Stimulated activated naive CD8-positive, alpha-beta T cell treated with anti-CD3 and anti-CD28 coated beads, Interleukin-15, amount 100 ng/mL, for 72 hours (primary cell): ENCODE data around the gene CORO7.

ENCODE experiments used
- ATAC-seq: fragments of 150-1000 bp; cut with Tn5 transposase; 2 replicates; pipeline ENCODE4 v1.10.0; 2021; ENCODE audit warnings: mild to moderate bottlenecking, moderate library complexity
- DNase-seq, 2 donors: peaks; one replicate each; pipeline ENCODE4 v3.0.0; 2021 to 2022
- H3K27ac Mint-ChIP-seq, 2 donors: one replicate each; pipeline ENCODE4 v1.8.0; 2022; ENCODE audit warnings: mild to moderate bottlenecking in 2 of 2, mixed read lengths in 2 of 2, moderate library complexity in 2 of 2
- H3K27me3 Mint-ChIP-seq: one replicate; pipeline ENCODE4 v1.8.0; 2022; ENCODE audit warnings: mixed read lengths
- H3K4me1 Mint-ChIP-seq: one replicate; pipeline ENCODE4 v1.8.0; 2022; ENCODE audit warnings: mild to moderate bottlenecking, mixed read lengths
- H3K4me3 Mint-ChIP-seq, 2 donors: one replicate each; pipeline ENCODE4 v1.8.0; 2022; ENCODE audit warnings: mild to moderate bottlenecking in 2 of 2, mixed read lengths in 2 of 2, moderate library complexity in 1 of 2
- H3K9me3 Mint-ChIP-seq, 2 donors: one replicate each; pipeline ENCODE4 v1.8.0; 2022; ENCODE audit warnings: mixed read lengths in 2 of 2

CORO7 gene

DNA sequence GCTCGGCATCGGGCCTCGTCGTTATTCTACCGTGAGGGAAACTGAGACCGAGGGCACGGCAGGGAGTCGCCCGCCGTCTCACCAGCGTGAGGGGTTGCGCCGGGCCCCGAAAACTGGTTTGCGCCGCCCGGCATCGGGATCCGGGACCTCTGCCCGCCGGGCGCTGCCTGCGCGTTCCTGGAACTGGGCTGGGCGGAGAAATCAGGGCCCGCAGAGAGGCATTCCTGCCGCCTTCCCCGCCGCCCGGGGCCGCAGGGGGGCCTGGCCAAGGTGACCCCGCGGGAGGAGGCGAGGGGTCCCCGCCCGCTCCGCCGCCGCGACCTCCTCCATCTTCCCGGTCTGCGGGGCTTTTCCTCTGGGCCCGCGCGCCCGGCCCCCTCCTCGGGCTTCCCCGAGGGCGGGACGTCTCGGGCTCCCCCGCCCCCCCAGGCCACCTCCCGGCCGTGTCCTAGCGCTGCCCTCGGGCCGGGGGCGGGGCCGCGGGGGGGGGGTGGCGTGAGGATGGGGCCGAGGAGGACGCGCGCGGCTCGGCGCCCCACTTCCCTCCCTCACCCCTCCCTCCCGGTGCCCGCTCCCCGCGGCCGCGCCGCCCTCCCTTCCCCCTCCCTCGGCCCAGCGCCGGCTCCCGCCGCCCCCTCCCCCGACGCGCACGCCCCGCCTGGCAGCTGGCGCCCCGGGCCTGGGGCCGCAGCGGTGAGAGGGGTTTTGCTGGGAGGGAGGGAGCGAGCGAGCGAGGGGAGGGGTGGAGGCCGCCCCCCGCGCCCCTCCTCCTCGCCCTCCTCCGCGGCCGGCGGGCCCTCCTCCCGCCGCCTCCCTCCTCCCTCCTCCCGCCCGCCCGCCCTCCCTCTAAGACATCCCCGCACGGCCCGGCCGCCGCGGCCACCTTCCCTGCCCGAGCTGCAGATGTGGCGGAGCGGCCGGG lies 100.9 kb downstream of the CORO7 start, which contains the start of gene GLIS2:
GLIS2 (plus strand) TSS at position 882 of the 922 bp plus-strand sequence. CDS start 16,214 bp downstream, outside the sequence.
- Mint-ChIP-seq H3K9me3 (no peaks in the 10 kb centered on the region), H3K4me3 (peak within 1 kb of the TSS; percentile 84 to 86), H3K4me1 (peaks cover 36% of the 10 kb centered on the region), H3K27me3 (peaks cover 56% of the 10 kb centered on the region), H3K27ac (peak within 1 kb of the TSS in 1 of 2 donors; percentile 26)
- DNase-seq (no peak), ATAC-seq (peak; percentile 17)

DNA sequence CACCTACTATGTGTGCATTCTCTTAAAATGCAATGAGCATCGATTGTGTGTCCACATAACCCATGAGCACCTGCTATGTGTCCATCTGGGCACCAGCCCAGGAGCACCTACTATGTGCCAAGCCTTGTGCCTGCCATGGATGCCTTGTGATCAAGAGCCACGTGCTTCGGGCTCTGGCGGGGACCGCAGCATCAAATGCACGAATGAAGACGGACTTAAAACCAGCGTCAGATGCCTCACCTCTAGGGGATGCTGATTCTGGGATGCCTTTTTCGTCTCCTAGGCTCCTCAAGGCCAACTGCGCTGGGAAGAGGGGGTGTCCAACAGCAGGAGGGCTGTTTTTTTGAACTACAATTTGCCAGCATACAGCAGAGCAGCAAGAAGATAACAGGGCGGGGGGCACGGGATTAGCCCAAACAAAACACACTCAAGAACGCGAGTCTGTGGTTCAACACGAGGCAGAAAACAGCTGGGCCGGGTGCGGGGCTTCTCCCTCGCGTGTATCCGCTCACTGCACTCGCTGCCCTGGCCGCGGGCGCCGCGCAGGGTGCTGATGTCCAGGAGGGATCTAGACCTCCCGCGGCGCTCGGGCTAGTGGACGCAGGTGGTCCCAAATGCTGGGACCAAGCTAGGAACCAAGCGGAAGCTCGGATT lies 101.7 kb downstream of the CORO7 start:
- Mint-ChIP-seq H3K4me1 (peaks cover 39% of the 10 kb centered on the region), H3K4me3 (peak overlapping the region; percentile 84 to 86), H3K27me3 (peaks cover 62% of the 10 kb centered on the region), H3K9me3 (no peaks in the 10 kb centered on the region), H3K27ac (peak overlapping the region in 1 of 2 donors; percentile 26)
- peak; percentile 19 for ATAC-seq
- no peak for DNase-seq

DNA sequence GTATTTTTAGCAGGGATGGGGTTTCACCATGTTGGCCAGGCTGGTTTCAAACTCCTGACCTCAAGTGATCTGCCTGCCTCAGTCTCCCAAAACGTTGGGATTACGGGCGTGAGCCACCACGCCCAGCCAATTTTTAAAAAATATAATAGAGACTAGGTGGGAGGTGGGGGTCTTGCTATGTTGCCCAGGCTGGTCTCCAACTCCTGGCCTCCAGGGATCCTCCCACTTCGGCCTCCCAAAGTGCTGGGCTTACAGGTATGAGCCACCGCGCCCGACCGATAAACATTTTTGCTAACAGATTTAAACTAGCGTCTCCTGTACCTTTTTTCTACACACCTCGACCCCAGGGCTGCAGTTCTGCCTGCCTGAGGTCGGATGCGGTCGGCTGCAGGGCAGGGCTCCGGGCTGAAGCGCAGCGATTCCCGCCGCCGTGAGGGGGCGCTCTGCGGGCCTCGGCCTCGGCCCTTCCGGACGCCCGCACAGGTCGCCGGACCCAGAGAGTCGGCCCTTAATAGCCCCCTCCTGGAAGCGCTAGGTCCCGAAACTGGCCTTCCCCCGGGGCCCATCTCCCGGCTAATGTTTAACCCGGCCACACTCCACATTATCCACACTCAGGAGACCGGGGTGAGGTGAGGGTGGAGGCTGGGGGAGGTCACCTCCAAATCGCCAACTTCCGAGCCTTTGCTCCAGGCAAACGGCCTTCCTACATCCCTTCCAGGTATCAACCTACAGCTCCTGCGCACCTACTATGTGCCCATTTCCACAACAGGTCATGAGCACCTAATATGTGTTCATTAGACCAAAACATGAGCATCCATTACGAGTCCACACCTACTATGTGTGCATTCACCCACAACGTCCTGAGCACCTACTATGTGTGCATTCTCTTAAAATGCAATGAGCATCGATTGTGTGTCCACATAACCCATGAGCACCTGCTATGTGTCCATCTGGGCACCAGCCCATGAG lies 102.5 kb downstream of the CORO7 start:
- peaks cover 39% of the 10 kb centered on the region for H3K4me1 Mint-ChIP-seq
- H3K9me3 Mint-ChIP-seq: no peaks in the 10 kb centered on the region
- DNase-seq (peak in 1 of 2 donors; percentile 37), ATAC-seq (peak; percentile 33)
- H3K27ac Mint-ChIP-seq: no peak overlapping the region
- peak overlapping the region in 1 of 2 donors; percentile 84 for H3K4me3 Mint-ChIP-seq
- peaks cover 60% of the 10 kb centered on the region for H3K27me3 Mint-ChIP-seq

DNA sequence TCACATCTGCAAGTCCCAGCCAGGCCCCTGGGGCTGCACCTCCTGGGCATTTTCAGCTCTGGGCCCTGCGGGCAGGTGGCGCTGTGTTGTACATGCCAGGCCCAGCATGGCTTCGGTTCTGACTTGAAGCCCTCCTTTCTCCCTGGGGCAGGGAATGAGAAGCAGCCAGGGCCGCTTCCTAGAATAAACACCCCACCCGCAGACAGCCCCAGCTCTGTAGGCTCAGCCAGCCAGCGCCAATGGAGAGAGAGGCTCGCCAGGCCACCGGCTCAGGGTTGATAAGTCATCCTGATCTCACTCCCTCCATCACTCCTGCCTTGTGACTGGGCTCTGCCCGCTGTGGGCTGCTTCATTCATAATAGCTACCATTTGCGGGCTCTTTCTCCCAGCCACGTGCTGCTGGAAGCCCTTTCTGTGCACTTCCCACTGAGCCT lies 106.5 kb downstream of the CORO7 start:
- peak; percentile 16 for ATAC-seq
- DNase-seq: peak in 1 of 2 donors; percentile 58
- H3K27me3 Mint-ChIP-seq: peaks cover 30% of the 10 kb centered on the region
- no peak overlapping the region for H3K27ac Mint-ChIP-seq
- peaks cover 6 to 9% of the 10 kb centered on the region in 2 donors for H3K9me3 Mint-ChIP-seq
- H3K4me3 Mint-ChIP-seq: no peak overlapping the region
- peaks cover 48% of the 10 kb centered on the region for H3K4me1 Mint-ChIP-seq

DNA sequence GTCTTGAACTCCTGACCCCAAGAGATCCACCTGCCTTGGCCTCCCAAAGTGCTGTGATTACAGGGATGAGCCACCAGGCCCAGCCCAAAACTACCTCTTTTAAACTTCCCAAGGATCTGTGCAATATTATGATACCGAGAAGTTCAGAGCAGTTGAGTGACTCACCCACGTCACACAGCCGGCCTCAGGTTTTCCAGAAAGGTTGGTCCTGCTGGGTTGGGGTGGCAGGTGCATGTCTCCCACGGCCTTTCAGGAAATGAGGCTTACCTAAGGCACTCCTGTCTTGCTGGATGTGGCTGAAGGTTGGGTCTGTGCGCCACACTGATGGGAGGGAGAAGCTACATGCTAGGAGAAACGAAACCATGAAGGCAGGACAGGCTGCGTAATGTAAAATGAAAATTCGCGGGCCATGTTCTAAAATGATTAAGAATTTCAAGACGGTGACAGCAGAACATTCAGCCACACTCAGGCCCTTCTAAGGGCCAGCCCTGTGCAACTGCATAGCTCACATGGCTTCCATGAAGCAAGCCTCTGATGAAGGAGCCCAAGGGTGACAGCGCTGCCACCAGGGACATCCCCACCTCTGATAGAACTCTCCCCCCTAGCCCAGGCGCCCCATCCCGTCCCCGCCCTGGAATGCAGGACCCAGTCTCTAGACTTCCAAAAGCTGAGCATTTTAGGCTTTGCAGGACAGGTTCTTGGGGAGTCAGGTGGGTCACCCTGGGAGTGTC lies 107.1 kb downstream of the CORO7 start:
- Mint-ChIP-seq H3K4me1 (peaks cover 45% of the 10 kb centered on the region), H3K4me3 (peak overlapping the region; percentile 12 to 26), H3K27me3 (peaks cover 24% of the 10 kb centered on the region), H3K9me3 (peaks cover 6 to 9% of the 10 kb centered on the region in 2 donors), H3K27ac (no peak overlapping the region)
- no peak for ATAC-seq
- DNase-seq: no peak

DNA sequence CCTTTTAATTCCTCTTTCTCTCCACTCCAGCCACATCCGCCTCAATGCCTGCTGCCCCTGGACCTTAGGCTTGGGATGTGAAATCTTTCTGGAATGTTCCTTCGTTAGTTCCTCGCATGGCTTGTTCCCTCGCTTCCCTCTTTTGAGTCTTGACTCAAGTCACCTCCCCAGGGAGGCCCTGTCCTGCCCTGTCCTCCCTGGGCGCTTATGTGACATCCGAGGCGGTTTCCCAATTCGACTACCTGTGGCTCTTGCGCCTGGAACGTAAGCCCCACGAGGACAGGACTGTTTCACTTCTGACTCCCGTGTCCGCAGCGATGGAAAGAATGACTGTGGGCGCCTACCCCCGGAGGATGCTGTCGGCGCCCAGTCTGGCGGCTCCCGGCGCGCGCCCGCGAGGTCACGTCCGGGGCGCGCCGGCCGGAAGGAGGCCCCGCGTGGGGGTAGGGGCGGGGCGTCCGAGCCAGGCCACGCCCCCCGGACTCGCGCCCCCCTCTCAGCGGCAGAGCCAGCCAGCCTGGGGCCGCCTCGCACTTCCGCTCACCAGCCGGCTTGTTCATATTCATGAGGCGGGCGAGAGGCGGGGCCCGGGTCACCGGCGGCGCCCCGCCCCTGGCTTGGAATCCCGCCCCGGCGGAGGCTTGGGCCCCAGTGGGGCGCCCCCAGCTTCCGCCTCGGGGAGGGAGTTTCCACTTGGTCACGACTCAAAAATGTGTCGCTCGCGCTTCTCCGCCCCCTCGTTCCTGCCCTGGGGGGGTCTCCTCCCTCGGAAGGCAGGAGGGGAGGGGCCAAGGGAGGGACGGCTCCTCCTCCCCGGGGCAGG lies 109.0 kb downstream of the CORO7 start:
- peak; percentile 97 for DNase-seq
- Mint-ChIP-seq H3K4me3 (peak overlapping the region; percentile 99), H3K4me1 (peaks cover 44% of the 10 kb centered on the region), H3K9me3 (peaks cover 6 to 9% of the 10 kb centered on the region in 2 donors), H3K27ac (peak overlapping the region; percentile 97 to 98), H3K27me3 (peaks cover 17% of the 10 kb centered on the region)
- peak; percentile 94 for ATAC-seq

DNA sequence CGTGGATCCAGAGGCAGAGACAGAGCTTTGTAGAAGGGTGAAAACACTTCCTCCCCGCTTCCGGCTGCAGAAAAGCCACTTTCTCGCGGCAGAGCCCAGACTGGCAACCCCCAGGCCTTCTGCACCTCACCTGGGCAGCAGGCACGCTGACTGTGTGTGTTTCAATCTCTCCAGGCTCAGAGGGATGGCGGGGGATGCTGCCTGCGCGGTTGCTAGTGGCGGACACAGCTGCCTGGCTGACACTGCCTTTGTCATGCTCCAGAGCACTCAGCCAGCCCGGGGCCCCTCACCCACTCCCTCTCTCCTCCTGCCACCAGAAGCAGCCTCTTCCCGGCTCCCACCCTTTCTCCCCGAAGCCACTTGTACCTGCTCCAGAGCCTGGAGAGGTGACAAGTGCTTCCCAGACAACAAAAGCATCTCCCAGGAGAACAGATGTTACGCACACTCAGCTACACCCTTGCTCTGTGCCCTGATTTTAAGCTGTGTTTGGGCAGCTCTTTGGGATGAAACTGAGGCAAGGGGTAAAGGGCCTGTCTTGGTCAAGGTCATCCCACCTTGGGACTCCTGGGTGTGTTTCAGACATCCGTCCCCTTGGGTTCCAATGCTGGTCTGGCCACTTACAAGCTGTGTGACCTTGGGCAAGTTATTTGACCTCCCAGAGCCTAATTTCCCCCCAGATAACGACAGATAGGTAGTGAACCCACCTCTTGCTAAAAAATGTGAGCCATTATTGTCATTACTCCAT lies 109.8 kb downstream of the CORO7 start:
- peak overlapping the region; percentile 97 to 98 for H3K27ac Mint-ChIP-seq
- H3K9me3 Mint-ChIP-seq: peaks cover 6 to 9% of the 10 kb centered on the region in 2 donors
- H3K4me1 Mint-ChIP-seq: peaks cover 44% of the 10 kb centered on the region
- H3K27me3 Mint-ChIP-seq: peaks cover 17% of the 10 kb centered on the region
- peak in 1 of 2 donors; percentile 55 for DNase-seq
- H3K4me3 Mint-ChIP-seq: peak overlapping the region; percentile 99
- ATAC-seq: peak; percentile 16
